ENCODE results near the gene SCLY. TPM values are rescaled to one million over a fixed set of nuclear protein-coding genes. Genes with fewer than 3 reads are reported as not detected.

SCLY gene
- total and polyA plus RNA-seq, 2 of the 8 experiments (the other 6 are each of a cell fraction or from before 2014, with no cell fraction given): 79.0 to 79.5 TPM

DNA sequence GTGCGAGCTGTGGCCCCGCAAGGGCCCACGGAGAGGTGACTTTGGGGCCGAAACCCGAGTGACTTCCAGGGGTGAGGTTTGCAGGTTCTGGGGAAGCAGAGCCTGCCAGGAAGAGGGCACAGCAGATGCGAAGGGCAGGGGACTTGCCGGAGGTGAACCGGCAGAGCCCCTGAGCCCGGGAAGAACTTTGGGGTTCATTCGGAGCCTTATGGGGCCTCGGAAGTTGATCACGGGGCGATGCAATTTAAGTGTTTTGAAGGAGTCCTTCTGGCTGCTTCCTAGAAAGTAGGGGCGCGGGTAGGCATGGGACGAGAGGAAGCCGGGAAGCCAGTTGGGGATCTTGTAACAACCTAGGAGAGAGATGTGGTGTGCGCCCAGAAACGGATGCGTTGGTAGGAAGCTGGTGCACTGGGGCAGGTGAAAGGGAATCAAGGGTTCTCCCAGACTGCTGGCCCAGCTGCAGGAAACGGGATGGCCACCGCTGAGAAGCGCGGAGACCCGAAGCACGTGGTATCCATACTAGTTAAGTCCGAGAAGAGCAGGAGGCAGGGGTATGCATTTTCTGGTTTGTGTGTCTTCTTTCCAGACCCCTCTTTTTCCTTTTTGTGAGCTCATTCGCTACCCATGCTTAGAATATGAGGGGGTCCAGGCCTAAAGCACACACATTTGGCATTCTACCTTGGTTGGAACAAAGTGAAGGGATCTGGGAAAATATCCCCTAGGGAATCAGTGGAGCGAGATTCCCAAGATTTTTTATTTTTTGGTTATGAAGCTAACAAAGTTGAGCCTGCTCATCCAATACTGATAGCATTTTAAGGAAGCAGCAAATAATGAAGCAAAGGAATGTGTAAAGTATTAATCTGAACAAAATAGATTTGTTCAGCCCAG lies 758 bp downstream of the SCLY start:
- Histone ChIP-seq H3K79me2 (ENCODE audit: control insufficient read depth in 1 of 2, insufficient read depth in 2 of 2, low read length in 2 of 2) (peaks cover 2 to 57% of the 10 kb centered on the region in 2 experiments), H3K4ac (replicated peaks; ENCODE audit: insufficient read length, low read depth, low read length) (no peak overlapping the region), H3K79me1 (ENCODE audit: low read depth, low read length) (peaks cover 2% of the 10 kb centered on the region; the same call in 1 of the 2 replicates), H2AFZ (ENCODE audit: low read length) (no peak overlapping the region), H4K8ac (ENCODE audit: extremely low read depth, insufficient read depth, low read length) (peak overlapping the region; percentile 86; the same call in 1 of the 2 replicates), H2BK5ac (ENCODE audit: low read depth, low read length) (peak overlapping the region; percentile 20; the same call in 1 of the 2 replicates), H2BK15ac (ENCODE audit: low read length) (no peak overlapping the region), H3K9me3 (ENCODE audit: insufficient read depth in 2 of 2, low read depth in 1 of 2, low read length in 1 of 2) (no peaks in the 10 kb centered on the region), H4K91ac (replicated peaks; ENCODE audit: insufficient read length, low read length) (peak overlapping the region; percentile 25), H3K4me3 (ENCODE audit: extremely low read depth in 1 of 4, insufficient read depth in 2 of 4, low read depth in 3 of 4, low read length in 4 of 4) (peak overlapping the region; percentile 86 to 99 (median 90)), H3K23me2 (ENCODE audit: low read depth, low read length) (peaks cover 9% of the 10 kb centered on the region), H3K14ac (ENCODE audit: insufficient read length) (no peak overlapping the region), H3K27me3 (replicated peaks in 1 of 4; ENCODE audit: control insufficient read depth in 3 of 4, extremely low read depth in 1 of 4, insufficient read depth in 3 of 4, low read length in 3 of 4) (no peaks in the 10 kb centered on the region), H2BK120ac (replicated peaks; ENCODE audit: low read depth, low read length) (no peak overlapping the region), H3K4me2 (ENCODE audit: insufficient read depth in 1 of 2, low read depth in 2 of 2, low read length in 2 of 2) (peak overlapping the region; percentile 79 to 93), H3K56ac (replicated peaks; ENCODE audit: insufficient read length, low read depth, low read length) (peak overlapping the region; percentile 90), H2BK12ac (ENCODE audit: low read depth, low read length) (no peak overlapping the region), H2AK5ac (ENCODE audit: low read depth, low read length) (no peak overlapping the region), H3K36me3 (ENCODE audit: control insufficient read depth in 2 of 4, insufficient read depth in 4 of 4, low read length in 3 of 4) (peaks cover 9 to 26% (median 19%) of the 10 kb centered on the region in 4 experiments), H3K18ac (ENCODE audit: extremely low read depth, low read length) (peak overlapping the region; percentile 36), H4K5ac (ENCODE audit: insufficient read length, low read depth, low read length) (peak overlapping the region; percentile 69), H3K27ac (ENCODE audit: low read depth, low read length) (peak overlapping the region; percentile 64), H3K23ac (ENCODE audit: insufficient read length) (no peak overlapping the region), H3K9ac (replicated peaks in 1 of 4; ENCODE audit: extremely low read depth in 1 of 4, low read depth in 3 of 4, low read length in 3 of 4) (peak overlapping the region in 3 of 4 experiments; percentile 69 to 84 (median 78); a peak in 6 of 7 replicates), H3K4me1 (replicated peaks in 1 of 4; ENCODE audit: control insufficient read depth in 3 of 4, insufficient read depth in 4 of 4, low read length in 3 of 4) (peaks cover 0 to 10% (median 3%) of the 10 kb centered on the region in 4 experiments; a peak in 5 of 7 replicates), H4K20me1 (replicated peaks in 1 of 2; ENCODE audit: control insufficient read depth in 1 of 2, insufficient read depth in 2 of 2, low read length in 2 of 2) (peaks cover 0 to 2% of the 10 kb centered on the region in 2 experiments), H2BK20ac (ENCODE audit: low read length) (no peak overlapping the region)
- CTCF ChIA-PET (ENCODE audit: partially characterized antibody): interaction anchor here (0.7 to 1.8 kb wide), 4 partner anchors 45 to 90 kb away, joined by 3 to 6 read pairs (median 5); no protein-coding TSS in a partner anchor
- POLR2A ChIA-PET (ENCODE audit: partially characterized antibody): interaction anchor here (0.7 to 1.8 kb wide), 16 partner anchors 8 to 188 kb away, joined by 3 to 8 read pairs (median 4); partner anchors contain the start of genes ESPNL and HES6
- WGBS, 2 experiments (ENCODE audit: extremely low coverage in 1 of 2, insufficient coverage in 1 of 2, insufficient read length in 1 of 2, insufficient replicate concordance in 2 of 2, low coverage in 1 of 2, low lambda C conversion rate in 2 of 2, missing lambda C conversion rate in 1 of 2): 3% methylated on average over 29 of the region's 29 CpGs; no CpG with 5 or more reads in 1 of the 2 experiments
- FAIRE-seq (no peak), DNase-seq (ENCODE audit: low read depth in 1 of 2, low spot score in 2 of 2) (peak in 1 of 2 experiments; percentile 70)
- TF ChIP-seq ASH2L (IDR thresholded peaks at IDR 0.05; ENCODE audit: low read length) (peak; percentile 5), TBP (IDR thresholded peaks at IDR 0.05; ENCODE audit: low read depth, low read length) (peak; percentile 46), GABPA (IDR thresholded peaks at IDR 0.05; ENCODE audit: borderline replicate concordance, insufficient read depth, low read length) (peak; percentile 26; the same call in 1 of the 2 replicates), SIN3A (conservative IDR thresholded peaks at IDR 0.05 in 1 of 2, IDR thresholded peaks at IDR 0.05 in 1 of 2; ENCODE audit: low read depth in 1 of 2, low read length in 2 of 2) (peak; percentile 25 to 32; a peak in 1 of 4 replicates), CBX8 (IDR thresholded peaks at IDR 0.05; ENCODE audit: borderline replicate concordance, low read depth, low read length) (no peak), POLR2A (IDR thresholded peaks at IDR 0.05; ENCODE audit: control extremely low read depth in 1 of 2, low read depth in 2 of 2, low read length in 2 of 2) (peak in 1 of 2 experiments; percentile 46; a peak in 1 of 3 replicates)
- TF ChIP-seq, protein P1, sequence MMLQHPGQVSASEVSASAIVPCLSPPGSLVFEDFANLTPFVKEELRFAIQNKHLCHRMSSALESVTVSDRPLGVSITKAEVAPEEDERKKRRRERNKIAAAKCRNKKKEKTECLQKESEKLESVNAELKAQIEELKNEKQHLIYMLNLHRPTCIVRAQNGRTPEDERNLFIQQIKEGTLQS (IDR thresholded peaks at IDR 0.05; ENCODE audit: insufficient read depth, low read depth, low read length): no peak
- TF ChIP-seq, protein P2, sequence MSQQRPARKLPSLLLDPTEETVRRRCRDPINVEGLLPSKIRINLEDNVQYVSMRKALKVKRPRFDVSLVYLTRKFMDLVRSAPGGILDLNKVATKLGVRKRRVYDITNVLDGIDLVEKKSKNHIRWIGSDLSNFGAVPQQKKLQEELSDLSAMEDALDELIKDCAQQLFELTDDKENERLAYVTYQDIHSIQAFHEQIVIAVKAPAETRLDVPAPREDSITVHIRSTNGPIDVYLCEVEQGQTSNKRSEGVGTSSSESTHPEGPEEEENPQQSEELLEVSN (IDR thresholded peaks at IDR 0.05): peak; percentile 81
